ENCODE results near the gene MYBPC1.

DNA sequence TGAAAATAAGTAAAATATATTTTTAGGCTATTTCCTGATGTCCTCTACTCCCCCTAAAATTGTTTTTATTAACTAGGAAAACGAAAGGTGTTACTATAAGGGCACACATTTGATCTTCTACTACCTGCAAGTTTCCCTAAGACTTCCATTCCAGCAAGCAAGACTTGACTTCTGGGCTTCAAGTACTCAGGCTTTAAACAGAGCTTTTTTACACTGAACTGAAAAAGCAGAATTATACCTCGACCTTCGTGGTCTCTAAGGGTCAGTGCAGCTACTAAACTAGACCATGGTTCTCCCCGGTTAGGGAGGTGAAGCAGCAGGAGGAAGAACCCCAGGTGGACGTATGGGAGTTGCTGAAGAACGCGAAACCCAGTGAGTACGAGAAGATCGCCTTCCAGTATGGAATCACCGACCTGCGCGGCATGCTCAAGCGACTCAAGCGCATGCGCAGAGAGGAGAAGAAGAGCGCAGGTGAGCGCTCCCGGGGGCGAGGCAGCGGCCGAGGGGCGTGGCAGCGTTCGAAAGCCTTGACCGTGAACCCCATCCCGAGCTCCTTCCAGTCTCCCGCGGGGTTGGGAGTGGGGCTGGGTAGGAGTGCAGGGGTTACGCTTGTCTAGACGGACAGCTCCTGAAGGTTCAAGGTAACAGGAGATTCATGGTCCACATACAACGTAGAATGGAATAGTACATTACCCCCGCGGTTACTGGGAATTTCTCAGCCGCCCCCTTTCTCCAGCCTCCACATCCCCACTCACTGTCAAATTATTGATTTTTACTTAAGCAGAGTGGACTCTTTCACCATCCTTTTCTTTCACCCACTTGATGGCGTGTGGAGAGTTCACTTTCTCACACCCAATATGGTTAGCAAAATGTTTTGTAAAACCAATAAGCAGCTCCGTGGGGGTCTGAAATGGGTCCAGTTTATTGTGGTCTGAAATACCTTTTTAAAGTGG, 47.6 kb downstream of the MYBPC1 start:
- TF ChIP-seq, protein P1, sequence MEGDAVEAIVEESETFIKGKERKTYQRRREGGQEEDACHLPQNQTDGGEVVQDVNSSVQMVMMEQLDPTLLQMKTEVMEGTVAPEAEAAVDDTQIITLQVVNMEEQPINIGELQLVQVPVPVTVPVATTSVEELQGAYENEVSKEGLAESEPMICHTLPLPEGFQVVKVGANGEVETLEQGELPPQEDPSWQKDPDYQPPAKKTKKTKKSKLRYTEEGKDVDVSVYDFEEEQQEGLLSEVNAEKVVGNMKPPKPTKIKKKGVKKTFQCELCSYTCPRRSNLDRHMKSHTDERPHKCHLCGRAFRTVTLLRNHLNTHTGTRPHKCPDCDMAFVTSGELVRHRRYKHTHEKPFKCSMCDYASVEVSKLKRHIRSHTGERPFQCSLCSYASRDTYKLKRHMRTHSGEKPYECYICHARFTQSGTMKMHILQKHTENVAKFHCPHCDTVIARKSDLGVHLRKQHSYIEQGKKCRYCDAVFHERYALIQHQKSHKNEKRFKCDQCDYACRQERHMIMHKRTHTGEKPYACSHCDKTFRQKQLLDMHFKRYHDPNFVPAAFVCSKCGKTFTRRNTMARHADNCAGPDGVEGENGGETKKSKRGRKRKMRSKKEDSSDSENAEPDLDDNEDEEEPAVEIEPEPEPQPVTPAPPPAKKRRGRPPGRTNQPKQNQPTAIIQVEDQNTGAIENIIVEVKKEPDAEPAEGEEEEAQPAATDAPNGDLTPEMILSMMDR (IDR thresholded peaks at IDR 0.05), result no peak
- TF ChIP-seq POLR2A (IDR thresholded peaks at IDR 0.05) (no peak), POLR2AphosphoS5 (IDR thresholded peaks at IDR 0.05; ENCODE audit: insufficient read depth in 1 of 2, low read depth in 1 of 2) (no peak)
